Measurements from ENCODE around the gene LRCH1.

LRCH1 gene

DNA sequence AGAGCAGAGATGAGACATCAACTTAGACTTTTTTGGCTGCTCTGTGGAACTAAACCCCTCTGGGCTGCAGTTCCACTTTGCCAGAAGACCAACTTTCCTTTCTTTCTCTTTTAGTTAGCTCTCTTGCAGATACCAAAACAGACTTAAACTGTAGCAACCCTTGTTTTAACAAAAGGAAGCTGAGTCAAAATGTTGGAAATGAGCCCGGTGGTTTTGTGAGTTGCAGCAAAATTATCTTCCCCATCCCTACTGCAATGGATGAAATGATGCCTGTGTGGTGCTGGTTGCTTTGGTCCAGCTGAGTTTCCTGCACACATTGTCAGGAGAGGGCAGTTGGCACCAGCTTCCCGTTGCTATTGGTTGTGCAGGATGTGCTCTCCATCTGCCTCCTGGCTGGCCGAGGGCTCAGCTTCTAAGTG lies 115.3 kb downstream of the LRCH1 start:
- no peak for DNase-seq

DNA sequence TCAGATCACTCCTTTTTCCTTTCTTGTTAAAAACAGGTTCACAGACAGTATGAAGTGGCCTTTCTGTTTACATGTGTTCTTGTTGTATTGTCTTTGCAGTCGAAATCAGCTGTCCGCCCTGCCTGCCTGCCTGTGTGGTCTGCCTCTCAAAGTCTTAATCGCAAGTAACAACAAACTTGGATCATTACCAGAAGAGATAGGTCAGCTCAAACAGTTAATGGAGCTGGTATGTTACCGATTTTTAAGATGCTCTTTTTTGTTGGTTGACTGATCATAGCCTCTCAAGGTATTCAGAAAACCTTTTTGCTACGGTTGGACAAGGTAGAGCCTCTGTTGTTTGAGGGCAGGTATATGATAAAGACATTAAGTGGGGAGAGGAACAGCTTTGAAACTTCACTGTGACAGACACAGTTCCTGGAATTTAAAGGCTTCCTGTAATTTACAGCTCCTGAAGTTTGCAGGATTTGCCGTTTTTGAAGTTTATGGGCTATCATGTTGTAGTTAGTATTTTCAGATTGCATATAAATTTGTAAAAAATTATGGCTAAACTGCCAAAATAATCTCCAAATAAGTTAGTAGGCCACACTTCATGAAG lies 116.1 kb downstream of the LRCH1 start:
- no peak for DNase-seq

DNA sequence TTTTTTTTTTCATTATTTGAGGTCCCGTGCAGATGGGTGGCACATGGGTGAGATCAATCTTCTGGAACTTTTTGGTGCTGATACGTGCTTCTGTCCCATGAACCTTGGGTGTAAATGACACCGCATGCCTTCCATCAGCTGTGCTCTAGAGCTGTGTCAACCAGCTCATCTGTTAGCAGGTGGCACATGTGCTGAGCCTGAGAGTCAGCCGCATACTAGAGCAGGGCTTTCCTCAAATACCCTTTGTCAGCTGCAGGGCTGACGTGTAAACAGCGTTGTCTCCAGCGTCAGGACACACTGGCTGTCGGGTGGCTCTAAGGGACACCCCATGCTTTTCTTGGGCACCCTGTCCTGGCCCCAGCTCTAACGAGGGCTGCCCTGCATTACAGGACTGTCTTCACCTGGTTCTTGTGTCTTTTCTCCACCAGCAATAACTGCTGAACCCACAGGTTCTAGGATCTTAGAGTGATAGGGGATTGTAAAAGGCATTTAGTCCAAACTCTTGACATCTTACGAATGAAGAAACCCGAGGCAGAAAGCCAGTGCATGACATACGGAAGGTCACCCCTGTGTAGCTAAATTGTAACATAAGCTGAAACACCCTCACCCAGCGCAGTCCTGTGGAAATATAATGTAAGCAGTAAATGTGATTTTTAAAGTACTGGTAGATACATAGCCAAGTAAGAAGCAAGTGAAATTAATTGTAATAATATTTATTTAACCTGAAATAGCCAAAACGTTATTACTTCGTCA lies 119.5 kb downstream of the LRCH1 start:
- no peak for DNase-seq

DNA sequence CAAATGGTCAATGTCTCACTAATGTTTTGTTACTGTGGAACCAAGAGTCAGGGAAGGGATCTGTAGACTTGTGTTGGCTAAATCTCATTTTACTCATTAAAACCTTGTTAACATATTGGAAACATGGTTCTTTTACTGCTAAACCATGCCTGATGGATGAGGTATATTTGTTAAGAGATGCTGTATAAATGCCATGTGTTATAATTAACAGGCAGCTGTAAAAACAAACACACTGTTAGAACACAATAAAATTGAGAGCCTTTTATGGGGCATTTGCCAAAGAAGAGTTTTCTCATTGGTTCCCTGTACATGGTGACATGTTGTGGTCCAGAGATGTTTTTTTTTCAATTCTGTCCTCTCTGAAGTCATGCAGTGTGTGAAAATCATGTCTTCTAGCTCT lies 122.0 kb downstream of the LRCH1 start:
- no peak for DNase-seq

DNA sequence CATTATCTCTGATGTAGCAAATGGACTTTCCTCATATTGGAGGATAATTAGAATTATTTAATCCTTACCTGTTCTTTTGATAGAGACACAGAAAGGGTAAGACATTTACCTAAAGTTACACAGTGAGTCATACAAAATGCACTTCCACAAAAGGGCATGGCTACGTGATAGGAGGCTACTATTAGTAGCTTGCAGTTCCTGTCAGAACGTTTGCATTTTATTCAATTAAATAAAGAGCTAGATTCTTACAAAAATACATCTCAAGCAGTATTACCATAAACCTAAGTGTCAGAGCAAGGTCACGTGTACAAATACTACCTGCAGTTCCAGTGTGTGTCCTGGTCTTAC lies 123.4 kb downstream of the LRCH1 start:
- DNase-seq, result no peak

DNA sequence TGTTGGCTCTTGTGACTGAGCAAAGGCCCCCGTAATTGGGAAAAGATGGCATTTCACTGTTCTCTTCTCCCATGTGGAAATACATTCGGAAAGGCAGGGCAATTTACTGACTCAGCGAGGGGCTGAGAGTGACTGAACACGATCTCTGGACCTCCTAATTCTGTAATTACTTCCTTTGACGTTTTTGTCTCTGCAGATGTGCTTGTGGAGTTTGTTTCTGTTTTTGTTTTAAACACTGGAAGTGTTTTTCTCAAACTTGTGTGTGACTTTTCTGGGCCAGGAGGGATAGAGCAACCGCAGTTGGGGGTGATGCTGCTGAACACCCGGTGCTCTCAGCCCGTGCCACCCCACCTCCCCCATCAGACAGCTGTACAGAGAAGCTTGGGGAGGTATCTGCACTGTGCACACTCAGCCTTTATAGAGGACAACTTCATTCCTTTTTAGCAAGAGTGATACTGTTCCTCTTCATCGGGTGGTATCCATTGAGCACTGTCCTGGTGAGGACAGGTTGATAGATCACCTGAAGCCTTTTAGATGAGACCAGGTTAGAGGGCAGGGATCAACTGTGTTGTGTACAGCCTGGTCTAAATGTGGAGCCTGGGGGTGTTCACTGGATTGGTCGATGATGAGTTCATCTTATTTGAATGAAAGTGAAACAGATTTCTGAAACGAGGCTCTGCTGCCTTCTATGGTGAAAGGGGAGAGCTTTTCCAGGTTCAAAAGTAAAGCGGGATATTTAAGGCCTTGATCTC lies 126.6 kb downstream of the LRCH1 start:
- DNase-seq, result no peak

DNA sequence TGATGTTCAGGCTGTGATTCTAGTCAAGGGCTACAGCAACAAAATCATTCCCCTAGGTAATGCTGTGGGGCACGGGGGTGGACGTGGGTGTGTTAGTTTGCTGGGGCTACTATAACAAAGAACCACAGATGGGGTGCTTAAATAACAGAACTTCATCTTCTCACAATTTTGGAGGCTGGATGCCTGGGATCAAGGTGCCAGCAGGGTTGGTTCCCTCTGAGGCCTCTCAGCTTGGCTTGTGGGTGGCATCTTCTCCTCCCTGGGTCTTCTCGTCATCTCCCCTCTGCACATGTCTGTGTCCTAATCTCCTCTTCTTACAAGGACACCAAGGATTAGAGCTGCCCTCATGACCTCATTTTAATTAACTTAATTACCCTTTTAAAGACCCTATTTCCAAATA lies 129.0 kb downstream of the LRCH1 start:
- DNase-seq, result no peak

DNA sequence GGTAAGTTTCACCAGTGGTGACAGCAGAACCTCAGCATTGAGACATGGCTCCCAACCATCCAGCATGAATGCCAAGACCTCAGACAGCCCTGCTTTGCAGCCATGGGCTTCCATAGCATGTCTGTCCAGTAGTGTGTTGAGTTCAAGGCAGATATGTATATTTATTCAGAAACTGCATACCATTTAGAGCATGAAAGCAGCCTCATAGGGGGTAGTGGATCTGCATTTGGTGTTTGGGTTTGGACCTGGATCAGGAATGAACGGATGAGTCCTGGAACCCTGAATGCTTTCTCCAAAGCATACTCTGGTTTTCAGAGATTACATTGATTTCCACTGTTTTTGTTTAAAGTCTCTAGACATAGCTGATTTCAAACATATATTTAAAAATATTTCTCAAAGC lies 129.7 kb downstream of the LRCH1 start:
- DNase-seq, result no peak

DNA sequence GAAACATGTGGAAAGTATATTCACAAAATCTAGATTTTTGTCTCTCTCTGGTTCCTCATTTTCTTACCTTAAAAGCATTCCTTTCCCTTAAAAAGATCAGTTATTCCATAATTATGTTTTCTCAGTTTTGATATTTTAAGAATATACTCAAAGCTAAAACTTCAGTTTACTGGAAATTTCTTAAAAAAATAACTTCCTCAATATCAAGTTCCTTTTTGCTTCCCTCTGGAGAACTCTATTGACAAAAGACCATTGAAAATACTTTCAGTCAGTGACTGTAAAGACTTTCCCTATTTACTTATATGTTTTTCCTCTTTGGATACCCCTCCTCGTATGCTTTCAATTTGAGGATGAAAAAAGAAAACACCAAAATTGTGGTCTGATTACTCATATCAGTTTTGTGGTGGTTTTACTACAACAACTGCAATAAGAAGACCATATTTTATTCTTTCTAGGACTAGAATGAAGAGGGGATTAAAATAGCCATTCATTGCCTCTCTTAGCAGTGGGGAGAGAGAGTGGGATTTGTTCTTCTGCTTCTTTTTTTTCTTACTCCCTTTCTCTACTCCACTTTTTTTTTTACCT lies 130.8 kb downstream of the LRCH1 start:
- DNase-seq, result no peak

DNA sequence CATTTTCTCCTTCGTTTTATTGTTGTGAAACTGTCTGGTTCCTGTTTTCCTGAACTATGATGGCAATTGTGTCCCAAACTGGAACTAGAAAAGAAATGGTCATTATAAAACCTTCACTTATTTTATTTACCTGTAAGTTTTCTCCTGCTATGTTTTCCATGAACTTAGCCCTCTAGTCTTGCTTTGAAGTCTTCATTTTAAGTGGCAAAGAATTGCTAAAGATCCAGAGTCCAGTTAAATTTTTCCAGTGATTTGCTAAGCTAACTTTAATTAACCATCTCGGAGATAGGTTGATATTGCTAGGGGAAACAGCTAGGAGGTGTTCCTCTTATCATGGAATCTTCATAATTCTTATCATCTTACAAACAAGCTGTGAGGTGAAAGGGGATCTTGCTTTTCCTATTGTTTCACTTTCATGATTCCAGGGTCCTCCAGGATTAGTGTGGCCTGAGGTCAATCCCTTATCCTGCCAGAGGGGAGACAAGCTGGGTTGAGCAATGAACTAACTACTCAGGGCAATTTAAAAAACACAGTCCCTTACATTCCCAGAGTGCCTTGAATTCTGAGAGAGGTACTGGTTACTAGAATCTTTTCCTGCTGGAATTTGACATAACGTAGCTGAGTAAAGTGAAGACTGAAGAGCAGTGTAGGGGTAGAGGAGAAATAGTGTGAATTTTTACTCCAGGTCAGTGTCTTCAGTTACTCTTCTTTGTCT lies 131.5 kb downstream of the LRCH1 start:
- DNase-seq, result no peak

DNA sequence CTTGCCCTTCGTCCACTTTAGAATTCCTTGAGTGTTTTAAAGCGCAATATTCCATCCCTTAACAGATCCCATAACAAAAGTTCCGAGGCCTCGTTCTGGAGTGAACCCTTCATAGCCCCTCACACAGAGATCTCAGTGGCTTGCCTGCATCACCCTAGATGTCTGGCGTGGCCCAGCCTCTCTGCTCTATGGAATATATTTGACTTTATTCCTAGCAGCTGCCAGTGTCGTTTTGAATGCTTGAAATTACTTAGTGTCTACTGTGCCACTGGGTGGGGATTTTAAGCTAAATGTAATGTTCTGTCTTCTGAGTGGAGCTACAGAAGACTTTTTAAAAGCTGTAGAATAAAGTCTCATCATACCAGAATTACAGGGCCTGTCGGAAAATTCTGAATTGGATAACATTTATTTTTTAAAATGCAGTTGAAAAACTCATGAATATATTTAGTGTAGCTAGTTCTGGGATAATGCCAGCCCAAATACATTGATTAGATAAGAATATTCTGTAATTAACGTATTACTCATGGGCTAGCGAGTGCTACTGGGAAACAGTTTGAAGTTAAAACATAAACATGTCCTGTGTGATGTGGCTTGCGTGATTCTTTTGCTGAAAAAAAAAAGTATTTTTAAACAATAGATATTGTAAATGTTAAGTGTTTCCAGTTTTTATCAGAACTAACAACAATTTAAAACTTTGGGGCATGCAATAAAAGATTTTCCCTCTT lies 132.2 kb downstream of the LRCH1 start:
- DNase-seq, result no peak

DNA sequence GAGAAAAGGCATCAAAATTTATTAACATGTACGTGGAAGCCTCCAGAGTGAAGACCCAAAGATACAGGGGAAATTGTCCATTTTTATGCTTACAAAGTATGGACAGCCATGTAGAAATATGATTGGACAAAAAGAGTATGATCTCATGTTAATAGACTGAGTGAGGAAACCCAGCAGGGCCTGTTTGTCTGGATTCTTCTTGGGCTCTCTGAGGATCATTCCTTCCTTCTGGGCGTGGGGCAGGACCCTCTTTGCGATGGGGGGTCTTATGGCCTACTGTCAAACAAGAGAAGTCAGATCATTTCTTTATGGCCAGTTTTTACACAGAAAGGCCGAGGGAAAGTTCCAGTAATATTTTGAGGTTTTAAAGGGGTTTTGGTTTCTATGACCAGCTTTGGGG lies 133.2 kb downstream of the LRCH1 start:
- DNase-seq, result no peak

DNA sequence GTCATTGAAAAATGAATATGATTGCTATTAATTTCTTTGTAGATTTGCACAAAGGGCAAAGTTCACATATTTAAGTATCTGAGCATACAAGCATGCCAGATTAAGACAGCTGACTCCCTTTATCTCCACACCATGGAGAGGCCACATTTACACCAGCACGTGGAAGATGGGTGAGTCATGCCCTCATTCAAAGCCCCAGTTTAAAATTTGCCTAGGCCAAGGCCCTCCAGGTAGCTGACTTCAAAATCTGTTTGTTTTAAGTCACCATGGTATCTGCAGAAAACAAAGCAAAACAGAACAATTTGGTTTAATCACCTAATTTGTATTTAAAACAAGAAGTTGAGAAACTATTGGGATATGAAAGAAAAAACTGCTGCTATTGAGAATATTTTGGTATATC lies 134.8 kb downstream of the LRCH1 start:
- no peak for DNase-seq

DNA sequence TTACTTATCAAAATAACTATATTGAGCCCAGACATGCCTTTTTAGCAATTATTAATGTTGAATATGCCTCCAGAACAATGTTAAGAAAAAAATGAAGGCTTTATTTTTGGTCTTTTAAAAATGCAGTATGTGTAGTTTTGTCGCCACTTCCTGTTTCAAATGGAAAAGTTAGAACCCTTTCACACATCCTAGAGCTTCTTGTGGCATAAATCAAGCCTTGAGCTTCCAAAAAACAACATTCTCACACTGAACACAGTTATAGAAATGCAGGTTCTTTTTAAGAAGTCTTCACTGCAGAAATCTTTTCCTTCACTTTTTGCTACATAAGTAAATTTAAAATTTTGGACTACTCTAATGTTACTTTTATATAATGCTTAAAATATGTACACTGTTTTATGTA lies 135.3 kb downstream of the LRCH1 start:
- no peak for DNase-seq

DNA sequence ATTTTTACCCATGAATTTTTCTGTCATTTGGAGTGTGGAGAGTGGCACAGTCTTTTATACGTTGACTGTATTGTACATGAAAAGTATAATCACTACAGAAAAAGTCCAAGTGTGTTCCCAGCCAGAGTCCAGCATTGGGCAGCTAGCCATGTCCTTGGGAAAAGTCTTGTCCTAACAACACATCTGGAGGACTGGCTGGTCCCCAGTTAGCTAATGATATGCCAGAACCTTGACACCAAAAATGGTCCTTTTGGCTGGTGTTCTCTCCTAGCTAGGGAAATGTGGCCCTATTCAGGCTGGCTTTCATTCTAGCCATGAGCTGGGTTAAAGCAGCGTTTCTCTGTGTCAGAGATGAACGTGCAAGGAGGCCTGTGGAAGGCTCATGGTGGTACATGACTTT lies 145.0 kb downstream of the LRCH1 start:
- no peak for DNase-seq

DNA sequence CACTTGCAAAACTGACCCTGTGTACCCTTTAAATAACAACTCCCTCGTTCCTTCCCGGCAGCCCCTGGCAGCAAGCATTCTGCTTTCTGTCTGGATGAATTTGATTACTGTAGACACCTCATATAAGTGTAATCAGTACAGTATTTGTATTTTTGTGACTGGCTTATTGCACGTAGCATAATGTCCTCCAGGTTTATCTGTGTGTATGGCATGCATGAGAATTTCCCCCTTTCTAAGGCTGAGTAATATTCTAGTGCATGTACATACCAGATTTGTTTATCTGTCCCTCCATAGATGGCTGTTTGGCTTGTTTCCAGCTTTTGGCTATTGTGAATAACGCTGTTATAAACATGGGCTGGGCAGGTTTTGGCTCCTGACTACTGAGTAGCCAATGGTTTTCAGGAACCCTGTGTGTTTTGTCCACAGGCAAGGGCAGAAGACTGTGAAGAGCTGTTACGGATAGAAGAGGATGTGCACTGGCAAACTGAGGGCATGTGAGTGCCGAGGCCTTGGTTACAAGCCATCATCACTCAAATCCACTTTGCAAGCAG lies 146.0 kb downstream of the LRCH1 start:
- no peak for DNase-seq

DNA sequence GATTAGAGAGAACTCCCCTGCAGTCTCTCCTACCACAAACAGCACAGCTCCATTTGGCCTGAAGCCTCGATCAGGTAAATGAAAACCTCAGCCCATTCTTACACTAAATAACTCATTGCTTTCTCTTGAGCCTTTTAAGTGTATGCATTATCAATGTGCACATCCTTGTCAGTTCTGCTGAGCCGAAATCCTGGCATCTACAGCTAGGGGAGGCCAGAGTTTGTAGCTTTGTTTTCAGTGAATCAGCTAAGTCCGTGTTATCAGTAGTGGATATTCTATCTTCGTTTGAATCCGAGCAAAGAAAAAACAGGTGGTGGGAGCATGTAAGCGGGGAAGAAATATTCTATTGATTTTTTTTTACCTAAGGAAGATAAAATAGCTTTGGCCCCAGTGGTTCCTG lies 159.6 kb downstream of the LRCH1 start:
- peak; percentile 35 for DNase-seq

DNA sequence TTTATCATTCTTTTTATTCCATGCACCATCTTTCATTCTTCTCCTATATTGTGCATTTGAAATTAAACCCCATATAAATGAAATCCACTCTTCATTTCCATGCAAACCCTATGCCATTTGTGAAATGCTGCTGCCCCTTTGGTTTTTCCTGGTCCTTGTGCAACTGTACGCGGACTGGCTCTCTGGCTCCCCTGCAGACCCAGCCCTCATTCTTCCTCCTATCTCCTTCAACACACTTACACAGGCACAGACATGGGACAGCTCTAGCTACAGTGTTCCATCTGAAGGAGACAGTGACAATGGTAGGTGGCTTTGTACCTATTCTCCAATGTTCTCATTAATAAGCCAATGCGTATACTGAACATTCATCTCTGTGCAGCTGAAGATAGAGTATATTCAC lies 162.4 kb downstream of the LRCH1 start:
- DNase-seq, result no peak

DNA sequence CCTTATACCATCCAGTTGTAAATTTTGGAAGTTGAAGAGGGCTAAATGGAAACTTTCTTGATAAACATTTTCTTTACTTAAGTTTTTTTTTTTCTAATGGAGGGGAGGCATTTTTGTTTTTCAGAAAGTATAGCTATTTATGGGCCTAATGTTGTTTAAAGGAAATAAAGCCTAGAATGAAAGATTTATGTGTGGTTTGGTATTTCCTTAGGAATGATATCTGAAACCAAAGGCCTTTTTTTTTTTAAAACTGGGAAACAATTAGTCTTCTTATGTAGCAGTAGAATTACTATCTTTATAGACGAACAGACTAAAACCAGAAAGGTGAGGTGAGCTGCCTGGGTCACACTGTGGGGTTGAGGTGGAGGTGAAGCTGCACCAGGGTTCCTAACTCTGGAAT lies 163.9 kb downstream of the LRCH1 start:
- no peak for DNase-seq

DNA sequence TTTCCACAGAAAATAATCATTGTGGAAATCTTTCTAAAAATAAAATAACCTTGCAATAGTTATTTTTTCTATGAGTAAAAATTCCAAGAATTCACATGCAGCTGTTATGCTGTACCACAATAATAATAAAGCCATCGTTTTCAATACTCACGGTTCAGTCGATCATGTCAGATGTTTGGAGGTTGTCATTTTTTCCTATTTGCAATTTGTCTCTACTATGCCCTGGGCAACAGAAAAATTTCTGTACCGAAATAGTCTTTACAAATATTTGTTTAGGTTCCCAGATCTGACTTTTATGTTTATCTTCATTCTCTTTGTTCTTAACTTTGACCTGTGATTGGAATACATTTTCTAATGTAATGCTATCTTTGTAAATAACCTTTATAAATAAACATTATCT lies 164.3 kb downstream of the LRCH1 start:
- no peak for DNase-seq

DNA sequence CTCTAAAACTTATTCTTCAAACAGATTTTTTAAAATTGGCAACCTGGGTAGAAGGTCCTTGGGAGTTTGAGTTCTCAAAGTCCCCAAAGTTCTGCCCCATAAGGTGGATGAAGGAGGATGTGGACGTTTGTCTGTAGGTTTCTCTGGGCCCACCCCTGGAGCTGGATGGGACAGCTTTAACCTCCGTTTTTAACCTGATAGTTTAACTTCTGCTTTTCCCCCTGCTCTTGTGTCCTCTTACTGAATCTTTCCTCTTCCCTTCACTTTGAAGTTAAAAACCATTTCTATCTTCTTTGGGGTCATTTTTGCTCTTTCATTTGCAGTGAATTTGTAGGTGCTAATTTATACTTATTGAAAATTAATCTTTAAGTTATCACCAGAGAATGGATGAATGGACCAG lies 164.9 kb downstream of the LRCH1 start:
- no peak for DNase-seq

DNA sequence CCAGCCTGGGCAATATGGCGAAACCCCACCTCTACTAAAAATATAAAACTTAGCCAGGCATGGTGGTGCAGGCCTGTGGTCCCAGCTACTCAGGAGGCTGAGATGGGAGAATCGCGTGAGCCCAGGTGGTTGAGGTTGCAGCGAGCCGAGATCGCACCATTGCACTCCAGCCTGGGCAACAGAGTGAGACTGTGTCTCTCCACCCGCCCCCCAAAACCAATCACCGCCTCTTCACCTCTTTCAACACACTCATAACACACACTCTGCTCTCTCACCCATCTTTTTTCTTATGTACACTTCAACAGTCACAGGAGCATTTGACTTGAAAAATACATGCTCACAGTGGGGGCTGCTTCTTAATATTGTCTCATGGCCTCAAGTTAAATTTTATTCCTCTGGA lies 167.2 kb downstream of the LRCH1 start:
- no peak for DNase-seq
